HL-60 (cell line): Measurements from ENCODE around the gene CKAP2.

Experiments used
- DNase-seq, 2 experiments: peaks; one replicate each; pipeline ENCODE4 v3.0.0-alpha.2; 2010 to 2020; ENCODE audit warnings: low read depth in 1 of 2, low spot score in 1 of 2
- H3K27ac ChIP-seq: fragments of 250-450 bp; sonication (Bioruptor Pico); replicated peaks from 2 replicates; pipeline ENCODE4 v1.5.1; 2020; ENCODE audit warnings: mild to moderate bottlenecking, moderate library complexity
- H3K27me3 ChIP-seq: fragments of 250-450 bp; sonication (Bioruptor Pico); 2 replicates; pipeline ENCODE4 v1.5.1; 2021; ENCODE audit warnings: mild to moderate bottlenecking, moderate library complexity; ENCODE audit not compliant: insufficient read depth, poor library complexity, severe bottlenecking
- H3K4me3 ChIP-seq: replicated peaks from 2 replicates; pipeline ENCODE4 v1.5.1; 2011; ENCODE audit warnings: mild to moderate bottlenecking, control low read depth, low read length; ENCODE audit not compliant: insufficient read depth
- GABPA ChIP-seq: IDR thresholded peaks from 2 replicates; pipeline ENCODE4 v1.6.1; 2012; ENCODE audit warnings: low read depth
- POLR2AphosphoS5 ChIP-seq: IDR thresholded peaks from 2 replicates; pipeline ENCODE4 v1.6.1; 2012; ENCODE audit warnings: low read depth
- SPI1 ChIP-seq: IDR thresholded peaks from 2 replicates; pipeline ENCODE4 v1.6.1; 2012; ENCODE audit warnings: low read depth, mild to moderate bottlenecking, borderline replicate concordance
- TF ChIP-seq, protein P1 (sequence below): IDR thresholded peaks from one replicate; pipeline ENCODE4 v1.5.1; 2011; ENCODE audit warnings: low read length, control low read depth, inconsistent platforms; ENCODE audit not compliant: insufficient read depth
- TF ChIP-seq, protein P2 (sequence below): IDR thresholded peaks from 2 replicates; pipeline ENCODE4 v1.6.1; 2012; ENCODE audit warnings: low read depth; ENCODE audit not compliant: insufficient replicate concordance

Gene CKAP2

DNA sequence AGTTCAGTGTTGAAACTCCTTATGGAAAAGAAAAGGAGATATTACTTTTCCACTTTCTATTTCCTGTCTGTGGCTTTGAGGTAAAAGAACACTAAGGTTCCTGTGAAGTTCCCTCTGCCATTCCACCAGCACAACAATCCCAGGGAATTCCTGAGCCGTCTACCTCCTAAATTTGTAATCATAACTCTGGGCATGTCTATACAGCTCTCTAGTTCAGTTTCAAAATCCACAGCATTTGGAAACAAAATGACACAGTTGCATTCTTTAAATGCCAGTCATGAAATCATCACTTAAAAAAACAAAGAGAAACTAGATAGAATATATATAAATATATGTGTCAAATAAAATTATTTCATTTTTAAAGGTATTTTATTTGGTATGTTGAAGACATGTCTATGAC, 40.3 kb upstream of the CKAP2 start:
- Histone ChIP-seq H3K4me3 (no peak overlapping the region), H3K27me3 (no peaks in the 10 kb centered on the region), H3K27ac (no peak overlapping the region)
- DNase-seq, result no peak
- TF ChIP-seq SPI1 (no peak), GABPA (no peak), POLR2AphosphoS5 (no peak)
- TF ChIP-seq, protein P1, sequence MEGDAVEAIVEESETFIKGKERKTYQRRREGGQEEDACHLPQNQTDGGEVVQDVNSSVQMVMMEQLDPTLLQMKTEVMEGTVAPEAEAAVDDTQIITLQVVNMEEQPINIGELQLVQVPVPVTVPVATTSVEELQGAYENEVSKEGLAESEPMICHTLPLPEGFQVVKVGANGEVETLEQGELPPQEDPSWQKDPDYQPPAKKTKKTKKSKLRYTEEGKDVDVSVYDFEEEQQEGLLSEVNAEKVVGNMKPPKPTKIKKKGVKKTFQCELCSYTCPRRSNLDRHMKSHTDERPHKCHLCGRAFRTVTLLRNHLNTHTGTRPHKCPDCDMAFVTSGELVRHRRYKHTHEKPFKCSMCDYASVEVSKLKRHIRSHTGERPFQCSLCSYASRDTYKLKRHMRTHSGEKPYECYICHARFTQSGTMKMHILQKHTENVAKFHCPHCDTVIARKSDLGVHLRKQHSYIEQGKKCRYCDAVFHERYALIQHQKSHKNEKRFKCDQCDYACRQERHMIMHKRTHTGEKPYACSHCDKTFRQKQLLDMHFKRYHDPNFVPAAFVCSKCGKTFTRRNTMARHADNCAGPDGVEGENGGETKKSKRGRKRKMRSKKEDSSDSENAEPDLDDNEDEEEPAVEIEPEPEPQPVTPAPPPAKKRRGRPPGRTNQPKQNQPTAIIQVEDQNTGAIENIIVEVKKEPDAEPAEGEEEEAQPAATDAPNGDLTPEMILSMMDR, result no peak
- TF ChIP-seq, protein P2, sequence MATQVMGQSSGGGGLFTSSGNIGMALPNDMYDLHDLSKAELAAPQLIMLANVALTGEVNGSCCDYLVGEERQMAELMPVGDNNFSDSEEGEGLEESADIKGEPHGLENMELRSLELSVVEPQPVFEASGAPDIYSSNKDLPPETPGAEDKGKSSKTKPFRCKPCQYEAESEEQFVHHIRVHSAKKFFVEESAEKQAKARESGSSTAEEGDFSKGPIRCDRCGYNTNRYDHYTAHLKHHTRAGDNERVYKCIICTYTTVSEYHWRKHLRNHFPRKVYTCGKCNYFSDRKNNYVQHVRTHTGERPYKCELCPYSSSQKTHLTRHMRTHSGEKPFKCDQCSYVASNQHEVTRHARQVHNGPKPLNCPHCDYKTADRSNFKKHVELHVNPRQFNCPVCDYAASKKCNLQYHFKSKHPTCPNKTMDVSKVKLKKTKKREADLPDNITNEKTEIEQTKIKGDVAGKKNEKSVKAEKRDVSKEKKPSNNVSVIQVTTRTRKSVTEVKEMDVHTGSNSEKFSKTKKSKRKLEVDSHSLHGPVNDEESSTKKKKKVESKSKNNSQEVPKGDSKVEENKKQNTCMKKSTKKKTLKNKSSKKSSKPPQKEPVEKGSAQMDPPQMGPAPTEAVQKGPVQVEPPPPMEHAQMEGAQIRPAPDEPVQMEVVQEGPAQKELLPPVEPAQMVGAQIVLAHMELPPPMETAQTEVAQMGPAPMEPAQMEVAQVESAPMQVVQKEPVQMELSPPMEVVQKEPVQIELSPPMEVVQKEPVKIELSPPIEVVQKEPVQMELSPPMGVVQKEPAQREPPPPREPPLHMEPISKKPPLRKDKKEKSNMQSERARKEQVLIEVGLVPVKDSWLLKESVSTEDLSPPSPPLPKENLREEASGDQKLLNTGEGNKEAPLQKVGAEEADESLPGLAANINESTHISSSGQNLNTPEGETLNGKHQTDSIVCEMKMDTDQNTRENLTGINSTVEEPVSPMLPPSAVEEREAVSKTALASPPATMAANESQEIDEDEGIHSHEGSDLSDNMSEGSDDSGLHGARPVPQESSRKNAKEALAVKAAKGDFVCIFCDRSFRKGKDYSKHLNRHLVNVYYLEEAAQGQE, result no peak

DNA sequence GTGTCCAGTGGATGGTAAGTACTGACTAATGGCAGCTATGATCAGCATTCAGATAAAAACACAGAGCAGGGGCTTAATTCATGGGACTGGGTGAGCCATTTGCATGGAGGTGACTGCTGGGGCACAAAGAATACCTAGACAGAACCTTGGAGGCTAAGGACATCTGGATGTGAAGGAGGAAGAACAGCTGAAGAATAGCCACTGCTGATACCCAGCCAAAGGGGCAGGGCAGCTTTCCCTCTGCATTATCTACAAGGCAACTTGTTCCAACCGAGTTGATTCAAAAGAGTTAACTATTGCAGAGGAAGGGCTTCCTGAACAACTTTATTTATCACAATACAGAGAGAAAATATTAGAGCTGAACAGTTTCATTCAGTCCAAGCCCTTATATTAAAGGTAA, 36.2 kb upstream of the CKAP2 start:
- H3K27me3 ChIP-seq, result no peaks in the 10 kb centered on the region
- no peak overlapping the region for H3K27ac ChIP-seq
- no peak for DNase-seq
- H3K4me3 ChIP-seq, result no peak overlapping the region
- TF ChIP-seq, protein P2, result no peak
- TF ChIP-seq POLR2AphosphoS5 (no peak), GABPA (no peak), SPI1 (no peak)
- TF ChIP-seq, protein P1, result no peak

DNA sequence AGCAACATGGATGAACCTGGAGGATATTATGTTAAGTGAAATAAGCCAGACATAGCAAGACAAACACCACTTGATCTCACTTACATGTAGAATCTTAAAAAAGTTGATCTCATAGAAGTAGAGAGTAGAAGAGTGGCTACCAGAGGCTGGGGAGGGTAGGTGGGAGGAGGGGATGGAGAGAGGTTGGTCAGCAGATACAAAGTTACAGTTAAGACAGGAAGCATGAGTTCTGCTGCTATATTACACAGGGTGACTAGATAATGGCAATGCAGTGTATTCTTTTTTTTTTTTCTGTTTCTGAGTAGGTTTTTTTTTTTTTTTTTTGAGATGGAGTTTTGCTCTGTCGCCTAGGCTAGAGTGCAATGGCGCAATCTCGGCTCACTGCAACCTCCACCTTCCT, 34.1 kb upstream of the CKAP2 start:
- no peak overlapping the region for H3K4me3 ChIP-seq
- TF ChIP-seq POLR2AphosphoS5 (no peak), GABPA (no peak), SPI1 (no peak)
- TF ChIP-seq, protein P2, result no peak
- TF ChIP-seq, protein P1, result no peak
- no peaks in the 10 kb centered on the region for H3K27me3 ChIP-seq
- DNase-seq, result peak in 1 of 2 experiments; percentile 69
- H3K27ac ChIP-seq, result peak overlapping the region; percentile 56
